A673 (cell line): ENCODE measurements around the gene BRD2. TPM values are rescaled to one million over a fixed set of nuclear protein-coding genes. Genes with fewer than 3 reads are reported as not detected.

Experiments
- BruUV-seq: library from RNA; stranded (reverse); fragments of 400-500 nt; replicated peaks from 2 replicates; lab custom pipeline; 2021; lab: Mats Ljungman, UMichigan
- CTCF ChIA-PET: fragments of 300-600 bp; sonication (Branson Sonifier 250); formaldehyde crosslinking; loops from one replicate; lab custom pipeline; 2022; ENCODE audit warnings: antibody characterized with exemption; lab: Charles Lee
- POLR2A ChIA-PET: fragments of 300-600 bp; sonication (Branson Sonifier 250); formaldehyde crosslinking; loops from one replicate; lab custom pipeline; 2022; ENCODE audit warnings: antibody characterized with exemption; ENCODE audit not compliant: low non-redundant PET; lab: Charles Lee
- DNase-seq: peaks from one replicate; pipeline ENCODE4 v3.0.0-alpha.2; 2015; ENCODE audit warnings: low spot score
- H3K27ac ChIP-seq: fragments of 200-600 bp; sonication (generic); 2 replicates; pipeline ENCODE4 v1.5.1; 2016; ENCODE audit warnings: mixed run types, low read depth, mild to moderate bottlenecking, mixed read lengths, antibody characterized with exemption, low read length; ENCODE audit not compliant: poor library complexity, severe bottlenecking
- H3K27me3 ChIP-seq: fragments of 200-600 bp; sonication (generic); replicated peaks from 2 replicates; pipeline ENCODE4 v1.6.1; 2017; ENCODE audit warnings: mixed run types, low read depth, mild to moderate bottlenecking, mixed read lengths, antibody characterized with exemption, low read length; ENCODE audit not compliant: insufficient read depth, poor library complexity
- H3K36me3 ChIP-seq: fragments of 200-600 bp; sonication (generic); 2 replicates; pipeline ENCODE4 v1.6.1; 2016; ENCODE audit warnings: mixed run types, mild to moderate bottlenecking, mixed read lengths, antibody characterized with exemption, low read length; ENCODE audit not compliant: insufficient read depth, poor library complexity, severe bottlenecking
- H3K4me1 ChIP-seq: fragments of 200-600 bp; sonication (generic); 2 replicates; pipeline ENCODE4 v1.6.1; 2017; ENCODE audit warnings: mixed run types, mild to moderate bottlenecking, mixed read lengths, antibody characterized with exemption, low read length; ENCODE audit not compliant: insufficient read depth, poor library complexity, severe bottlenecking
- H3K4me3 ChIP-seq: fragments of 200-600 bp; sonication (generic); 2 replicates; pipeline ENCODE4 v1.5.1; 2016; ENCODE audit warnings: low read depth, mixed run types, mild to moderate bottlenecking, mixed read lengths, low read length; ENCODE audit not compliant: poor library complexity, severe bottlenecking
- H3K9me3 ChIP-seq: fragments of 200-600 bp; sonication (generic); 2 replicates; pipeline ENCODE4 v1.6.1; 2016; ENCODE audit warnings: mixed run types, low read depth, mild to moderate bottlenecking, mixed read lengths, antibody characterized with exemption, low read length; ENCODE audit not compliant: poor library complexity, severe bottlenecking
- CTCF ChIP-seq: fragments of 300-800, 200-600 bp; sonication (generic); conservative IDR thresholded peaks from 2 replicates; pipeline ENCODE4 v1.5.1; 2017; ENCODE audit warnings: low read depth, mild to moderate bottlenecking, antibody characterized with exemption, low read length, moderate library complexity, mixed read lengths
- EZH2 ChIP-seq: fragments of 200-600 bp; sonication (generic); IDR thresholded peaks from 2 replicates; pipeline ENCODE4 v1.6.1; 2017; ENCODE audit warnings: borderline replicate concordance, low read depth, mild to moderate bottlenecking, mixed read lengths, antibody characterized with exemption, low read length; ENCODE audit not compliant: poor library complexity, severe bottlenecking
- intact Hi-C: fragments of 100-400 bp; cut with micrococcal nuclease; formaldehyde crosslinking; loops from one replicate; pipeline ENCODE4 v1.10.0; 2022; ENCODE audit not compliant: unreplicated experiment
- total RNA-seq: library from RNA; stranded (reverse); gene quantifications from 2 replicates; pipeline ENCODE4 v1.2.3, GENCODE V29; 2021

BRD2 gene
- total RNA-seq, 1 experiment from 2014 or later = 335 TPM

GRCh38 chr6:32983964-32984621, 15.7 kb downstream of the BRD2 start:
- TF ChIP-seq EZH2 (no peak), CTCF (no peak)
- no peaks in the 10 kb centered on the region for H3K4me1 ChIP-seq
- DNase-seq = no peak
- no peaks in the 10 kb centered on the region for H3K27me3 ChIP-seq
- CTCF ChIA-PET = interaction anchor here (0.5 to 2.5 kb wide), 19 partner anchors 10 to 264 kb away, joined by 3 to 61 read pairs (median 5); partner anchors contain the start of genes HLA-DOA, PSMB9, TAP1 and TAP2
- no peak overlapping the region for H3K27ac ChIP-seq
- intact Hi-C loops = loop anchor here (1.0 kb wide), 1 partner anchor 51 kb away; no protein-coding TSS in a partner anchor
- POLR2A ChIA-PET = interaction anchor here (0.7 to 2.2 kb wide), 3 partner anchors 12 to 50 kb away, joined by 3 to 22 read pairs (median 3); no protein-coding TSS in a partner anchor
- H3K9me3 ChIP-seq = no peaks in the 10 kb centered on the region
- H3K36me3 ChIP-seq = peaks cover 27% of the 10 kb centered on the region
- BruUV-seq = no TSS peak
- H3K4me3 ChIP-seq = no peak overlapping the region

- no TSS peak for BruUV-seq
- Histone ChIP-seq H3K4me1 (no peaks in the 10 kb centered on the region), H3K27me3 (no peaks in the 10 kb centered on the region), H3K36me3 (peaks cover 20% of the 10 kb centered on the region), H3K27ac (no peak overlapping the region), H3K9me3 (no peaks in the 10 kb centered on the region), H3K4me3 (no peak overlapping the region)
- POLR2A ChIA-PET = interaction anchor here (0.6 to 2.2 kb wide), 4 partner anchors 13 to 74 kb away, joined by 3 to 22 read pairs (median 3); no protein-coding TSS in a partner anchor
- TF ChIP-seq CTCF (peak; percentile 91), EZH2 (no peak)
- CTCF ChIA-PET = interaction anchor here (0.5 to 2.5 kb wide), 18 partner anchors 11 to 264 kb away, joined by 3 to 61 read pairs (median 6); partner anchors contain the start of genes HLA-DOA, PSMB9, TAP1 and TAP2
- peak; percentile 90 for DNase-seq
- intact Hi-C loops = loop anchor here (1.0 kb wide), 2 partner anchors 52 to 100 kb away; no protein-coding TSS in a partner anchor
These were observed 16.4 kb downstream of the BRD2 start for GRCh38 chr6:32984622-32985389.

- H3K27ac ChIP-seq = no peak overlapping the region
- TF ChIP-seq EZH2 (no peak), CTCF (no peak)
- no TSS peak for BruUV-seq
- ChIA-PET CTCF (interaction anchor here (0.6 kb wide), 1 partner anchor 529 kb away, joined by 5 read pairs; no protein-coding TSS in a partner anchor), POLR2A (no interaction called here)
- intact Hi-C loops = no loop called here
- peaks cover 6% of the 10 kb centered on the region for H3K27me3 ChIP-seq
- H3K9me3 ChIP-seq = no peaks in the 10 kb centered on the region
- H3K4me3 ChIP-seq = no peak overlapping the region
- DNase-seq = no peak
- H3K36me3 ChIP-seq = no peaks in the 10 kb centered on the region
- no peaks in the 10 kb centered on the region for H3K4me1 ChIP-seq
These were observed 21.0 kb downstream of the BRD2 start for GRCh38 chr6:32989368-32989767.
